Measurements from ENCODE around the gene ESRRA.
A peak's percentile ranks its signal among the peaks of the same experiment; 100 is the strongest.

ESRRA gene

GRCh38 chr11:64305075-64305690, at the start of gene ESRRA:
ESRRA (plus strand) TSS chr11:64305524; CDS start chr11:64307180, 1,656 bp downstream.
- DNase-seq, result peak; percentile 97 to 99

- no peak for DNase-seq
Measured at GRCh38 chr11:64256300-64256699, 49.0 kb upstream of the ESRRA start.

- no peak for DNase-seq
Measured at GRCh38 chr11:64258356-64258755, 47.0 kb upstream of the ESRRA start.

DNA sequence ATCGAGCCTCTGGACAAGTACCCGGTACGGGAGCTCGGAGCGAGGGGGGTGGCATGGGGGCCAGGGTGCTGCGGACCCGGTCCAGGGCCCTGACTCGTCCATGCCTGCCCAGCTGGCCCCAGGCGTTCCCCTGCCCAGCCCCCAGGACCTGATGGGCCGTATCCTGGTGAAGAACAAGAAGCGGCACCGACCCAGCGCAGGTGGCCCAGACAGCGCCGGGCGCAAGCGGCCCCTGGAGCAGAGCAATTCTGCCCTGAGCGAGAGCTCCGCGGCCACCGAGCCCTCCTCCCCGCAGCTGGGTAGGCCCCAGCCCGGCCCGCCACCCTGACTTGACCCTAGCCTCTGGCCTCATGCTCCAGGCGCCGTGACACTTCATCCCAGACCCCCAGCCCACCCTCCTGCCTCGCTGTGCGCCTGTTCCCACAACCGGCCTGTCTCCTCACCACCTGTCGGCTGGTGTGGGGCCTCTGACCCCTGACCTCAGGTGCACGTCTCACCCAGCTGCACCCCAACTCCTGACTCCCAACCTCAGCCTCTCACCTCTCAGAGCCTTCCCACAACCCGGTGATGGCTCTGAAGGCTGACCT, 46.3 kb upstream of the ESRRA start:
- no peak for DNase-seq

DNA sequence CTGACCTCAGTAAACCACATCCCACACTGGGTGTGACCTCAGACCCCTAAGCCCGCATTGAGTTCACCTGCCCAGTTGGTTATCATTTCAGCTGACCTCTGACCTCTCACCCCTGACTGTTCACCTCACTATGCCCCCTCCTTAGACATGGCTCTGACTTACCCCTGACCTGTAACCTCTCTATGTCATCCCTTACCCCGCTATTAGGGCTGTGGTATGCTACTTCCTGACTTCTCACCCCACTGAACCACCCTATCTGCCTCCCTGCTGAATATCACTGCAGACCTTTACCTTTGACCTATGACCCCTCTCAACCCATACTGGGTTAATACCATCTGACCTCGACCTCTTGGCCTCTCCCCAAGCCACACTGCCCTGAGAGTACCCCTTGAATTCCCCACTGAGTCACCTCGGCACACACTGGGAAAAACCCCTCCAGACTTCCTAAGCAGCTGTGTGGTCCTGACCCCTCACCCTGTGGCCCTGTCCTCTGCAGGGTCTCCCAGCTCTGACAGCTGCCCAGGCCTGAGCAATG, 45.7 kb upstream of the ESRRA start:
- DNase-seq, result no peak

GRCh38 chr11:64260147-64260708, 45.1 kb upstream of the ESRRA start:
- no peak for DNase-seq

DNA sequence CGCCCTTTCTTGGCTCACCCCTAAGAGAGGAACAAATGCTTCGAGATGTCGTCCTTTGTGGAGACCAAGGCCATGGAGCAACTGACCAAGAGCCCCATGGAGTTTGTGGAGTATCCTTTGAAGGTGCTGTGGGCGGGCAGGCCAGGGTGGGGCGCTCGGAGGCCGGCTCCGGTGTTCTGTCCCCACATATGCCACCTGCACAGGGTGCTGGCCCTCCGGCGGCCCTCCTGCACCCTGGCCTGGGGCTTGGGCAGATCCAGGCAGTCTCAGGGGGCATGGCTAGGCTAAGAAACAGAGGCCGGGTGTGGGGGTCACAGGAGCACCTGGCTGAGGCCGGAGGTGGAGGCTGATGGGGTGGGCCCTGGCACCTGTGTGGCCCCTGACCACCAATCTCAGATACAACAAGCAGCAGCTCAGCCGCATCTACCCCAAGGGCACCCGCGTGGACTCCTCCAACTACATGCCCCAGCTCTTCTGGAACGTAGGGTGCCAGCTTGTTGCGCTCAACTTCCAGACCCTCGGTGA, 43.7 kb upstream of the ESRRA start:
- no peak for DNase-seq

DNA sequence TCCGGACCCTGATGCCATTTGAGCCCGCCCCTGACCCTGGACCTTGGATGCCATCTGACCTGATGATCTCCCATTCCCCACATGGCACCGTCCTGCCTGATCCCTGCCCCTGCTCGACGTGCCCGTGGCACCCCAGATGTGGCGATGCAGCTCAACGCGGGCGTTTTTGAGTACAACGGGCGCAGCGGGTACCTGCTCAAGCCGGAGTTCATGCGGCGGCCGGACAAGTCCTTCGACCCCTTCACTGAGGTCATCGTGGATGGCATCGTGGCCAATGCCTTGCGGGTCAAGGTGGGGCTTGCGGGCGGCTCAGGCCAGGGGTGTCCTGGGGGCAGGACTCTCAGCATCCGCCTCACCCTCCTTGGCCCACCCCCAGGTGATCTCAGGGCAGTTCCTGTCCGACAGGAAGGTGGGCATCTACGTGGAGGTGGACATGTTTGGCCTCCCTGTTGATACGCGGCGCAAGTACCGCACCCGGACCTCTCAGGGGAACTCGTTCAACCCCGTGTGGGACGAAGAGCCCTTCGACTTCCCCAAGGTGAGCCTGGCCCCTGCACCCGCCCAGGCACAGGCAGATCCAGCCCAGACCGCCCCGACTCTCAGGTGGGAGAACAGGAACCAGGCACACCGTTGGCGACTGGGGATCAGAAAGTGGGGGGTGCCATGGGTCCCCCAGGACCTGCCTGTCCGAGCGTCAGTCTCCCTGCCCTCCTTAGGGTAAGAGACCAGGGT, 42.9 kb upstream of the ESRRA start:
- DNase-seq, result no peak

DNA sequence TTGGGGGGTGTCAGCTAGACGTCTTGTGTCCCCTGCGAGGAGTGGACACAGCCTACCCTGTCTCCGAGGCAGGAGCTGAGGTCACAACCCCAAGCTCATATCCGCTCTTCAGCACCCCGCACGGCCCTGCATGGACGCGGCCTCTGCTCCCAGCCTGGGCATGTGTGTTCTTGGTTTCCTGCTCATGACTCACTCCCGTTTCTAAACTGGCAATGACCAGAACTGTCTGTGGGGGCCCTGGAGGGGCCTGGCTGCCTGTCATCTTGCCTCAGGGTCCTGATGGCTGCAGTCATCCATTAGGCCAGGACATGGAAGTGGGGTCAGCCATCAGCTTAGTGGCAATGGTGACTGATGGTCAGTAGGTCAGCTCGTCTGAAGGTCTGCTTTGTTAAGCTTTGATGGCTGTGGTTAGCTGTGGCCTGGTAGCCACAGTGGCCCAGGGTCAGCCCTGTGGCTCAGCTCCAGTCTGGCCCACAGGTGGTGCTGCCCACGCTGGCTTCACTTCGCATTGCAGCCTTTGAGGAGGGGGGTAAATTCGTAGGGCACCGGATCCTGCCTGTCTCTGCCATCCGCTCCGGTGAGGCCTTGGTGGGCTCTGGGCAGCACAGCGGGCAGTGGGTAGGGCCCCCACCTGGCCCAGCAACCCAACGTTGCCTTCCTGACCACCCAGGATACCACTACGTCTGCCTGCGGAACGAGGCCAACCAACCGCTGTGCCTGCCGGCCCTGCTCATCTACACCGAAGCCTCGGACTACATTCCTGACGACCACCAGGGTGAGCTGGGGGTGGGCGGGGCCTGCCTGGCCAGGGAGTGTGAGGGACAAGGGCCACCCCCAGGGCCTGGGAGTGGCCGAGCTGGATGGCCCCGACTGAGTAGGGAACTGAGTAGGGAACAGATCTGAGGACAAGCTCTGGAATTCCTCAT, 42.0 kb upstream of the ESRRA start:
- no peak for DNase-seq

- DNase-seq, result no peak
Measured at GRCh38 chr11:64263947-64264317, 41.4 kb upstream of the ESRRA start.

GRCh38 chr11:64264371-64264852, 40.9 kb upstream of the ESRRA start:
- no peak for DNase-seq

- no peak for DNase-seq
Measured at GRCh38 chr11:64265176-64266160, 39.9 kb upstream of the ESRRA start.

GRCh38 chr11:64266339-64266738, 39.0 kb upstream of the ESRRA start:
- DNase-seq, result no peak

GRCh38 chr11:64267207-64267945, 37.9 kb upstream of the ESRRA start:
- no peak for DNase-seq

DNA sequence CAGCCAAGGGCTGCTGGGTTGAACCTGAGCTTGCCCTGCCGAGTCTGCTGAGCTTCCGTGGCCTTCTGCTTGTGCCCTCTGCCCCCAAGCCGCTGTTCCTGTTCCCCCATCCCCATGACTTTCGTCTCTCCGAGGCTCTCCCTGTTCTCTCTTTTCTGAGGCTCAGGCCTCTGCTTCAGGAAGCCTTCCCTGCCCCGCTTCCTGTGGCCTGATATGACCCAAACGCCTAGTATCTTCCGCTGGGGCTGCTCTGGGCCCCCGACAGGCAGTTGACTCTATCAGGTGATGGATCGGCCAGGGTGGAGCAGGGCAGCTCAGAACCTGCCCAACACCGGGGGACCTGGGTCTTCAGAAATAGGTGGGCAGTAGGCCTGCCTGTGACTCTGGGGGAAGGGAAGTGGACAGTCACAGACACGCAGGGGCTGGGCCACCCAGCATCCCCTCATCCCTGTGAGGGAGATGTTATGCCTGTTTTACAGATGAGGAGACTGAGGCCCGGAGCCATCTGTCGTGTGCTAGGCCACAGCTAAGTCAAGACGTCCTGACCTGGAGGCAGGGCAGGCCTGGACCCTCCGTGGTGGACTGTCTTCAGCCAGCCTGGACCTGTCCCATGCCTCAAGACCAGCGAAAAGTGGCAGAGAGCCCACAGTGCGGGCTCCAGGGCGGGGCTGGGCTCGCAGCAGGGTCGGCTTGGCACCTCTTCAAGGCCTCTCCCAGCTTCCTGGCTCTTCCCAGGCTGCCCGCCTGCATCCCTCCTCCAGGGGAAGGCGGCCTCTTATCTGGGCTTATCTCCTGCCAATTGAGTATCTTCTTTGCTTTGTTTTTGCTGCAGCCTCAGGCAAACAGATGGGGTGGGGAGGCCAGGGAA, 37.1 kb upstream of the ESRRA start:
- DNase-seq, result no peak

DNA sequence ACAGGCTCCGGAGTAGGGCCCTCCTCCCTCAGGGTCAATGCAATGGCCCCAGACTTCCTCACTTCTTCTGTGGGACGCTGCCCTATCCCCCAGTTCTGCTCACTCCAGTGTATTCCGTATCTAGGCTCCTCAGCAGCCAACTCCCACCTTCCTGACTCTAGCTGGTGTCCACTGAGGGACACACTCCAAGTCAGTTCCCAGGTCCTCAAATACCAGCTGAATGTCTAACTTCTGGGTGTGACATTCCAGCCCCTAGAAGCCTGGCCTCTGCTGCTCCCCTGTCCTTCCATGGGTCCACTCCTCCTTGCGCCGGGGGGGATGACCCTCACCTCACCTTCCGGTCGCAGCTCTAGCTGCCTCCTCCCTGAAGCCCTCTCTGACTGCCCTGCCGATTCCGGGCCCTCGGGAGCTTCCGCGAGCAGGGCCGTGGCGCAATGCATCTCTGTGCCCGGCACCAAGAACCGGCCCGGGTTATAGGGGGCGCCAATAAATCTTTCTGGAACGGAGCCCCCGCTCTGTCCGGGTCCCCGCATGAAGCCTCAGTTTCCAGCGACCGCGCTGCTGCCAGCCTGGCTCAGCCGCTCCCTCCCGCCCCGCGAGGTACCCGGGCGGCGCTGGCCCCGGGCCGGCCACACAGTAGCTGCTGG, 36.3 kb upstream of the ESRRA start:
- no peak for DNase-seq

DNA sequence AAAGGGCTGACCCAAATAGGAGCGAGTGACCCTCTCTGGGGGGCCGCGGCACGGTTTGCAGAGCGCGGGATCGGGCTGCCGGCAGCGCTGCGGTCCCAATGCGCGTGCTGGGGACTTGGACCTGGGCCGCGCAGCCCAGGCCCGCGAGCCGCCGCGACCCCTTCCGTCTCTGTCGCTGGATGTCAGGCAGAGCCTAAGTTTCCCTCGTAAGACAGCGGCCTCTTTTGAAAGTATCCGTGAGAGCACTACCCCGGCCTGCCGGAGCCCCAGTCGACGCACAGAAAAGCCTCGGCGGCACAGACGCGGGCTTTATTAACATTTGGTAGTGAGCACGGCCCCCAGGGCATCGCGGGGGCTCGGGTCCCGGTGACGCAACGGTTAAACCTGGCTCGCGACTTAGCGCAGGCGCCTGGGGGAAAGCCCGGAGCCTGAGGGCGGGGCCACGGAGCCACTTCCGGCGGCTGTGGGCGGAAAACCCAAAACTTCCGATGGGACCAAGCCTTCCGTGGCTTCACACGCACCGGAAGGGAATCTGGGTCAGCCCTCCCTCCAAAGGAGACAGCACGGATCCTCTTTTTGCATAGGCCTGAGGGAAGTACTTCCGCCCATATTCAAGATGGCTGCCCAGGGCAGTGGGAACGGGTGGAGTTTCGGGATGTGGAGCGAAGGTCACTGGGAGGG, 35.6 kb upstream of the ESRRA start:
- DNase-seq, result peak; percentile 99 to 100
